Stimulated activated CD8-positive, alpha-beta memory T cell treated with anti-CD3 and anti-CD28 coated beads, Interleukin-15, amount 100 ng/mL, for 1 hour (primary cell): ENCODE results near the gene LPP.

ENCODE experiments used
- DNase-seq: peaks from one replicate; pipeline ENCODE4 v3.0.0-alpha.2; 2020; ENCODE audit warnings: low read depth

Gene LPP

DNA sequence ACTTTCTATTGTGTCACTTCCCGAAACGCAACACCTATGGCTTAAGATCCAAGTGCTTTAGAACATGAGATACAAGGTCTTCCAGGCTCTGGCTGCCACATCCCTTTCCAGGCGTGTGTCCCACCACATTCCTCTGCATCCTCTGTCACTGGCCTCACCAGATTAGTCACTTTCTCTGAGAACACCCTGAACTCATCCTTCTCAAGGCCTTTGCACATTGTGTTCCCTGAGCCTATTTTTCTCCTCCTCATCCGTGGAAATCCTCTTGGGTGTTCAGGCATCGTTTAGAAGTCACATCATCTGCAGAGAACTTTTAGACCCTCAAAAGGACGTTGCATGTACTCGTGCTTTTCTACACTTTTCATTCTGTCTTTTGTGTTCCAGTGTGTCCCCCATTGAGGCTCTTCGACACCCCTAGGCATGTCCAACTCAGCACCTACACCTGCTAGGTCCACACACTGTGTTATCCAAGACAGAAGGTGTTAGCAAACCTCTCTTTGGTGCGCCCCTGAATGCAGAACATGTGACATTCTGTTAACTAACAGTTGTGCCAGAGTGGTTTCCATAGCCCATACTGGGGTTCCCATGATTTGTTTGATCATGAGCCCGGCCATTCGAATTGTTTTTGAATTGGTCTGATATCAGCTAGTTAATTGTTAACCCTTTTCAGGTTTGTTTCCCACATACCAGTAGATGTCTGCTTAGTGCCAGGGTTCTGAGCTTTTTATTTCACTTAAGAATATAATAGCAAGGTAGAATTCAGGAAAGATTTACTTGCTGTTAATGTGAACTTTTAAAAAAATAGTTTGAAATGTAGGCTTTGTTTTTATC is 67.2 kb downstream of the LPP start:
- no peak for DNase-seq

DNA sequence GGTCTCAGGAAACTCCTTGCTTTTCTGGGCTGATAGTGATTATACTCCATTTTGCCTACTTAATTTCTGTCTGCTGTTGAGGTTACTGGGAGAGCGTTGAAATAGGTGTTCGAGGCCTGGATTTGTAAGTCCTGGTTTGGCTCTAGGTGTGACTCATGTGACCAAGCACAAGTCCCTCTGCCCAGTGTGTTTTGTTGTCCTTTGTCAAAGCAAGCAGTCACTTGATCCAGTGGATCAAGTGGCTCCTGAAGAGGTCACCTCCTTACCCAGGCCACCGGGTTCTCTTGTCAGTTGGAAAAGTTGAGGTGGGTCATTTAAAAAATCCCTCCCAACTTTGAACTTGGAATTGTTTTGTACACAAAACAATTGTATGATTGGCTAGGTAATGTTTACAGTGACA is 70.0 kb downstream of the LPP start:
- DNase-seq = no peak

DNA sequence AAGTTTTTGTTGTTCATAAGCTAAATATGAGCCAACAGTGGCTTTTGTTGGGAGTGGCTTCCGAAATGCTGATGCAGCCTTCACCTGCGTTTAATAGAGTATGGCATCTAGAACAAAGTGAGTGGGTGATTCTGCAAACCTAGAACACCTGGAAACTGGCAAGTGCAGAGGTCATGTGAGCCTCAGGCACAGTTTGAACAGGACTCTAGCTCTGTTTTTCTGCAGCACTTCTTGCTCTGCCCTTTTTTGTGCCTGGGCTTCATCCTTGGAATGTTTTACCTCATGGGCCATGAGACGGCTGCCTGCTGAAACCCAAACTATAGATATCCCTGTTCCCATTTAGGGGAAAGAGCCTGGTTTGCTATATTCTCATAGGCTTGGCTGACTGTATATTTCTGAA is 73.5 kb downstream of the LPP start:
- no peak for DNase-seq

DNA sequence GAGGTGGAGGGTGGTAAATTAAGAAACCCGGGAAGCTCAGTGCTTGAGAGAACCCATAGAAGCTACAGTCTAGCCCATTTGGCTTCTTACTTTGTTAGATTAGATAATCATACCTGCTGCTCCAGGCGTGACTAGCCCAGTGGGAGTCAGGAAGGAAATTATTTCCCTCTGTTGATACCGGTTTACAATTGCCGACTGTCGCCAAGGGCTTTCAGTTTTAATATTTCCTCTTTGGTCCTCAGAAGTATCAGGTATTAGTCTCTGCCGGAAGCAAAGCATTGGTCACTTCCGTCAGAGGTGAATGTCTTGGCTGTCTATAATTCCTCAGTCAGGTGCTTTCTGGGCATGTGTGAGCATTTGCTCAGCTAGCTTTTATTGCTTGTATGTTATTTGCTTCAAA is 75.2 kb downstream of the LPP start:
- no peak for DNase-seq

DNA sequence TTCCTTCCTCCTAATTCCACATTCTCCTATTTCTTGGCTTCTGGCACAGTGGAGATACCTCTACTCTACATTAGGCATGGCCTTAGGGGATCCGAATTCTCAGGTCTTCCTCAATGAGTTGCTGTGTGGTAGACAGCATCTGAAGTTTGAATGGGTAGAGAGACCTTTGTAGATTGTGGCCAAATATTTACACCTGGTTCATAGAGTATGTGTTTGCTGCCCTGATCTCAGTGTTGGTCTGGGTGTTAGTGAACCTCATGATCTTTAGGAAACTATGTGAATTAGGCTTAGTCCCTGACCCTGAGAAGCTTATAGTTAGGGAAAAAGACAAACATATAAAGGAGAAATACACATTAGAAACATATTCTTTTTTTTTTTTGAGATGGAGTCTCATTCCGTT is 75.8 kb downstream of the LPP start:
- no peak for DNase-seq

DNA sequence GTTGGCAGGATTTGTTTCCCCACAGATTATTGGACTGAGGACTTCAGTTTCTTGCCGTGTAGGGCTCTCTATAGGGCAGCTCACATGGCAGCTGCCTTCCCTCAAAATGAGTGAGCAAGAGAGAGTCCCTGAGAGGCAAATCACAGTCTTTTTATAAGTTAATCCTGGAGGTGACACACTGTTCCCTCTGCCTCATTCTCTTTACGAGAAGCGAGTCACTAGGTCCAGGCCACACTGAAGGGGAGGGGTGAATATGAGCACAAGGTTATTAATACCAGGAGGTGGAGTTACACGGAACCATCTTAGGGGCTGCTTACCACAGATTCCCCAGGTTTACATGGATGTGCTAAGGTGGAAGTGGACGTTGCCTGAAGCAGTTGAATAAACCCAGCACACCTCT is 77.0 kb downstream of the LPP start:
- DNase-seq = no peak

DNA sequence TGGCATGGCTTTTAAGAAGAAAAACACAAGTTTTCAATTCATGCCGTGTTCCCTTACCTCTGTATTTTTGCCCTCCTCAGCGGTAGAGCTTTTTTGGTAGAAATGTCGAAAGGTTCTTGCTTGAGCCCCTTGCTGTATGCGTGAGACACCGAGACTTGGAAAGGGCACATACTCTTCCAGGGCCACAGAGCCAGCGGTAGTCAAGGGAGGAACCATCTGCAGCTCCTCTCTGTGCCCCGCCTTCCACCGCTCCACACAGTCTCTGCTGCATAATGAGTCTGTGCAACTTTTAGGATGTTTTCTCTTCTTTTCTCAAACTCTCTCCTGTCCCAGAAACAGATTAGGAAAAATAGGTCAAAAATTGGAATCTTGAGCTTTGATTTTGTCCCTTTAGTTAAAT is 77.5 kb downstream of the LPP start:
- no peak for DNase-seq

DNA sequence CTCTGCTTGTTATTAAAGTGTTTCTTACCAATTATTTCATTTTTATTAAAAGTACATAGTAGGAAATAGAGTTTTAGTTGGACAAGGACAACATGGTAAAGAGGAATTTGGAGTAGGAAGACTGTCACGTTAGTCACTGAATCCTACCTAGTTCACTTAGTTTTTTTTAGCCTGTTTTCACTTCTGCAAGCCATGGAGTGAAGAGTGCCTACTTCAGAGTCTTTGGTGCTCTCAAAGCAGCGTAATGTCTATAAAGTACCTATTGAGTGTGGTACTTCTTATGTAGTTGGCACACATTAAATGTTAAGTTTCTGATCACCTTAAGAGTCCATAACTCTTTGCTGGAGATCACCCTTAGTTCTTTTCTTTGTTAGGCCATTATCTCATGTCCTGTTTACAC is 78.7 kb downstream of the LPP start:
- DNase-seq = no peak

DNA sequence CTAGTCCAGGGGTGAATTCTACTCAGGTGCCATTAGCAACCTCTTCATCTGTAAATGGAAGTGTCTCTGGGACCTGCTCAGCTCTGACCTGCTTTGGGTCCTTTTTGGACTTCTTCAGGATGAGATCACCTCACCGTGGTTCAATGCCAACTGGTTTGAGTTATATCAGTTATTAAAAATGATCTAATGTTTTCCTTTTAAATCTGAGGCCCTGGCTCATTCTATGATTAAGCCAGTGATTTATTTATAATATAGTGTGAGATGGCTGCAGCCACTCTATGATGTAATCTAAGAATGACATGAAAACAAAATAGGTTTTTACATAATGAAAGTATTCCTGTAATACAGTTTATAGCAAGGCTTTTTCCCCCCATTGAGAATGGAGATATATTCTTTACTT is 79.4 kb downstream of the LPP start:
- no peak for DNase-seq

DNA sequence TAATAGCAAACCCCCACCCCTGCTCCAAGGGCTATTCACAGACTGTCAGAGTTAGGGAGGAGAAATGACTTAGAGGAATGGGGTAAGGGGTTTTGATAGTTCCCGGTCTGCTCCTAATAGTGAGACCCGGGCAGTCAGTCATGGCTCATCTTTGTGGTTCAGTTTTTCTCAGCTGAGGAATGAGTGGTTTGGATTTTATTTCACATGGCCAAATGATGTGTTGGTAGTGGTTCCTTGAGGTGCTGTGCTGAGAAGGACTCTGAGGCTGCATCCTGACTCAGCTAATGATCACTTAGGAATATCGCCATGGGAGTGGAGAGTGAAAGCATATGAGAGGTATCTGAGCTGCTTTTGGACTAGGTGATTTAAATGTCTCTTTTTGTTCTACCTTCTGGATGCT is 80.2 kb downstream of the LPP start:
- DNase-seq = no peak

DNA sequence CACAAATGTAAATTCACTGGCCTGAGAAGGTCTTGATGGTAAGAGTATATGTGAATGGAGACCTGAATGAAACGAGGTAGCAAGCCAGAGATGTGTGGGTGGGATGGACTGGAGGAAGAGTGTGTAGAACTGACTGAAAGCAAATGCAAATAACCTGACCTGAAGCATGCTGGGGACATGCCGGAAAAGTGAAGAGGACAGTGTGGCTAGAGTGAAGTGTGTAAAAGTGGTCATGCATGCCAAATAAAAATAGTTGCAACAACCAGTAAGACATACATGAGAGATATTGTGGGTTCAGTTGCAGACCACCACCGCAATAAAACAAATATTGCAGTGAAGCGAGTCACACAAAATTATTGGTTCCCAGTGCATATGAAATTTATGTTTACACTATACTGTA is 82.3 kb downstream of the LPP start:
- DNase-seq = no peak

DNA sequence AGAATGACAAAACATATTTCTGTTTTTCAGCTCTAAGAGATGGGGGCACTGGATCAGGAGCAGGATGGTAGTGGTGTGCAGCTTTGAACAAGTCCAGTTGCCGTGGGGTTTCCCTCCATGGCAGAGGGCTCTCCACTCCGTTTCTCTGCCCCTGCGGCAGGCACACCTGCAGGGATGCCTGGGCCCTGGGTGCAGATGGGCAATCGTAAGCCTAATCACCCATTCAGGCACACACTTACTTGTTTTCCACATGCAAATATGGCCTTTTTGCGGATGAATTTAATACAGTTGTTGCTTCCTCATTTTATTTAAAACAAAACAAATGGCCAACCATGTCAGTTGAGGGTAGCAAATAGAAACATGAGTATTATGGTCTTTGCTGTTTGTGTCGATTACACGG is 85.1 kb downstream of the LPP start:
- DNase-seq = no peak

DNA sequence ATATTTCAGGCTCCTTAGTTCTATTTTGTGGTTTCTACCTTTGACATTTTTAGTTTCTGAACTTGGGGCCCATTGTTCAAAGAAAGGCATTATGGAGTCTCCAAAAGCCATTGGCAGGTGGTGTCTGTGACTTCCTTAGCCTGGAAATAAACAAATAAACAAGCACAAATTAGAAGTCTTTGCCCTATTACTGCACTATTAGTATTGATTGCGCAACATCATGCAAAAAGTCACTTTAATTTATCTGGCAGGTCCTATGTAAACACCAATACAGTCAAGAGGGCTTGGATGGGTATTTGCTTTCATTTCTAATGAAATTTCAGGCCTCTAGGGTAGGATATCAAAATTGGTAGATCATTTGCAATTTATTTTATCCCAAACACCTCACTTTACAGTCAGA is 85.6 kb downstream of the LPP start:
- DNase-seq = no peak

DNA sequence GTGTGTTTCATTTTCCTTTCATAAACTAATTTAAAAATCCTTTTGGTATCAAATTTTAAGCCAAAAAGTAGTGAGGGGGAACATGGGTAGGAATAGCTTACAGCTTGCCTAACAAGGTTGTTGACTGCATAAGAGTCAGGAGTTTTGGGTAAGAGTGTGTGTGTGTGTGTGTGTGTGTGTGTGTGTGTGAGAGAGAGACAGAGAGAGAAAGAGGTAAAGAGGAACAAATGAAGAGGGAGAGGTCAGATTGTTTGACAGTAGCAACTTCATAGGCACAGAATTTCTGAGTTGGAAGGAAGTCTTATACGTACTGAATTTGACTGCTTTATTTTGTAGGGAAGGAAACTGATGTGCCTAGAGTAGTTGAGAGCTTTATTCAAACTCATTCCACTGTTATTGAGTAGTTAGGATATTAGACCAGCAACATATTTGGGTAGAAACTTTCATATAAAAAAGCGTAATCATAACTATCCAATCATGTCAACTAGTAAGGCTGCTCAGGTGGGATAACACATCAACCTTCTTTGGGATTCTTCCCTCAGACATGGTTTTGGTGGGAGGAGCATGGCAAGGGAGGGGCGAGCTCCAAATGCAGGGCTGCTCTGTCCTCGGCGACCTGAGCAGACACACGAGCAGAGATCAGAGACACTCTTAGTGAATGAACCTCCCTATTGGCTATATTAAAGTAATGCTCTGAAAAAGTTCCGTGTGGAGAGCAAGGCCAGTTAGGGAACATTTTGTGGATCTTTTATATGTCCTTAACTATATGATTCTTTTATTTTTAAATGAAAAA is 86.4 kb downstream of the LPP start:
- DNase-seq = no peak

DNA sequence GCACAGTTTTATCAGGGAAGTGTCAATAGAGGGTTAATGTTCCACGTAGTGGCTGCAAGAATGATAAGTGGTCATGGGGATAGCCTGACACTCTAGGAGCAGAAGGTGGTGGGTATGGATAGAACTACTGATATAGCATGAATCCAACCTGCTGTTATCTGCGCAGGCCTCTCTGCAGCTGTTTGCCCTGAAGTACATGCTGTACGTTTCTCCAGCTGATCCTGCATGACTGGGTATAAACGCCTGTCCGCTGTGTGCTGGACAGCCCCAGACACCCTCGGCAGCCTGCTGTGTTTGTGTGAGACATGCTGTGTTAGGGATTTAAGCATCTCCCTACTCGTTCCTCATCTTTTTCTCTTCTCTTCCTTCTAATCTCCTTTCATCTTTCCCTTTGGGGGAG is 87.1 kb downstream of the LPP start:
- no peak for DNase-seq

DNA sequence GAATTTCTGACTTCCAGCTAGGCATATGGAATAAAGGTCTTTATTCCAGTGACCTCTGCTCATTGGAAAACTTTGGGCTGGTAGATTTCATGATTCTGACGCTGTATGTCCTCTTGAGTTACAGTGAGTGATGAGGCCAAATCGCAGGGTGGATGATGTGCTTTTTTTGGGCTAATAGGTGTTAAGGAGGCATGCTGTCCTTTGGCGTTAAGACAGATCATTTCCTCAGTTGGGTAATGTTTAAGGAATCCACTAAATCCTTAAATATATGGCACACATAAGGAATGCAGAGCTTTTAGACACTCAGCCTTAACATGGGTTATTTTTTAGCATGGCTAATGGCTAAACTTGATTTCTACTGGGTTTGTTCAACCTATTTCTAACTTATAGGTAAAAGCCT is 87.9 kb downstream of the LPP start:
- no peak for DNase-seq

DNA sequence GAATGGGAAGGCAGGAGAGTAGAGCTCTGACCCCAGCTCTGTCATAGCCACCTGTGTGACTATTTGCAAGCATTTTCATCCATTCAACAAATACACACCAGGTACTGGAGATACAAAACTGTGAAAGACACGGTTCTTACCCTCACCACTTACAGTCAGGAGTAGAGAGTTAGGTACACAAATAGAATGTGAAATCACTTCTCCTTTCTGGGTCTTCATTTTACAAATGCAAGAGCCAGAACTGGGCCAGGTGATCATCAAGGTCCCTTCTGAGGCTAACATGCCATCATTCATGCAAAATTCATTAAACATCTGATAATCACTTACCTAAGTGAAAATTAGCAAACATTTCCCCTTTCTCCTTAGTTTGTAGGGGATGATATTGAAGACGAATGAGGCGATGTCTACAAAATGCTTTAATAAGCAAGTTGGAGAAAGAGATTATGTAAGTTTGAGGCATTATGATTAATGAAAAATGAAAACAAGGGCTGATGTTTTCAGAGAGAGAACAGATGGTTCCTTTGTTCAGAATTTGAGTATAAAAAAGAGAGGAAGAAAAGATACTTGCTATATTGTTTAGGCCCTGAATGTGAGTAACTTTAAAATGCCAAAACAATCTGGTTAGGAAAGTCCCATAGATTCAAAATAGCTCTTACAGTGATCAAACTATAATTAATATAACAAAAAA is 88.6 kb downstream of the LPP start:
- DNase-seq = no peak

DNA sequence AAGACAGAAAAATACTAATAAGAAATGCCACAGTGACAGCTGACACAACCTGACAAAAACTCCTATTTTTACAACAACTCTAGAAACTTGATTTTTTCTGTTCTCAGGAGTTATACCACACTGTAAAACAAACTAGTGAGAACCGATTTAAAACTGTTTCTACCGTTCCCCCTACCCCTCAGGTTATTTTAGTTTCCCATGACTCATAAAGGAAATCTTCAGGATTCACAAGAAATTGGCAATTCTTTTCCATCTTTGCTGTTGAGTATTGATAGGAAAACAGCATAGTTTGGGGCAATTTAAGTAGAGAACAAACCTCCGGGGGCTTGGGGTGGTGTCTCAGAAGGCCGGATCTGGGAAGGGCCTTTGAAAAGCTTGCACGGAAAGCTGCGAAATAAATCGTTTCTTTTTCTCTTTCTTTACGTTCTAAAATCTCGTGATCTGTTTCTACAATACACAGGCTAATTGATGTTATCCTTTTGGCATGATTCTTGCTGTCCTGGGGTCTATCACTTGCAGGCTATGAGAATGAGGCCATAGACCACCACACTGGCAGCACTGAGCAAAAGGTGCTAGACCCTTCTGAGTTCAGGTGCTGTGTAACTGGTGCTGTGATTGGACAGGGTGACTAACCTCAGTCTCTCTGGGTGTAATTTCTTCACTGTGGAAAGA is 89.3 kb downstream of the LPP start:
- no peak for DNase-seq

DNA sequence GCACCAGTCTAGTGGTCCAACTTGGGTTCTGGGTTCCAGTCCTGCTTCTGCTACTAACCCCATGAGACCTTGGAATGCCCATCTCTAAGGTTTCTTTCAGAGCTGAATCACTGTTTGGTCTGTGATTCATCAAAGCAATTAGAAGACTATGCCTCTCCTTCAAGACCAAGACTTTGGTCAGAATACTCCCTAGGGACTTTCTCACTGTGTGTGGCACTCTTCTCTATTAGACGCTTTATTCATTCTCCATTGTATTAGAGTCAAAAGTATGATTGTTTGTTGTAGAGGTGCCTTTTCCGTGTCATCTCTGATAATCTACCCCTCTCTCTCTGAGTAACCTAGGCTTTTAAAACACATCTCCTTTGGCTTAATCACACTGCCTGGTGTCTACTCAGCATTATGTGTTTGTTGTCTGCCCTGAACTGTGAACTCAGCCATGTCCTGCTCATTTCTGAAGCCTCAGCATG is 90.5 kb downstream of the LPP start:
- no peak for DNase-seq

DNA sequence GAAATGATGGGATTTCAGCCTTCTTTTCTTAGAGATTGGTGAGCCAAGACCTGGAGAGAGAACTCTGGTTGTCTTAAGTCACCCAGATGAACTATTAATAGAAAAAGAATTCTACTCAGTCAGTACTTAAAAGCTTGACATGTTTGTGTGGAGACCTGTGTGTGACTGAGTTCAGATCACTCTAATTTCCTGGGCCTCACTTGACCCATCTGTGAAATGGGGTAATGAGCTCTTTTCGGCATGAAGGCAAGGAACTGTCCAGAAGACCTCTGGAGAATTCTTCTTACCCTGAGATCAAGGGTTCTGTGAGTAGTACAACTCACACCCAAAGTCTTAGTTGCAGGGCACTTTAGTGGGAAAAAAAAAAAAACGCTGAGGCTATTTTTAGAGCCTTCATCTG is 92.9 kb downstream of the LPP start:
- DNase-seq = no peak

DNA sequence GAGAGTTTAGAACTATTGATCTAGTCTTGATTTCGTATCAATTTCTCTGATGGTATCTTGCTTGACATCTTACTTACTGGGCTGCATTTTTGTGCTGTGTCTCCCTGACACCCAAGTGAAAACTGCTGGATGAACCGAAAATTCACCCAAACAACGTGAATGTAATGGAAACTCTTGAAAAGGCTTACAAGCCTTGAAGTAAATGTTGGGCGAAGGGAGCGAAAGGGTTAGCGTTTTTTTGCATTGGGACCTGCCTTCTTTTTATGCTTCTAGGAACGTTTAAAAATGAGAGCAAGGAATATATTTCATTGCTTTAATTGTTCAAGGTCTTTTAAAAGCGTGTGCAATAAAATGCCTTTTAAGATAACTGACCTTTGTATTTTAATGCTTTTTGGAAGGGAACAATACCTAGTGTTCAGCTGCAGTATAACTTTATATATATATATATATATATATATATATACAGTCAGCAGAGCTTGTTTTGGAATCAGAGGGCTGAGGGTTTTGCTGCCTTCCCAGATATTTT is 94.1 kb downstream of the LPP start:
- DNase-seq = no peak

DNA sequence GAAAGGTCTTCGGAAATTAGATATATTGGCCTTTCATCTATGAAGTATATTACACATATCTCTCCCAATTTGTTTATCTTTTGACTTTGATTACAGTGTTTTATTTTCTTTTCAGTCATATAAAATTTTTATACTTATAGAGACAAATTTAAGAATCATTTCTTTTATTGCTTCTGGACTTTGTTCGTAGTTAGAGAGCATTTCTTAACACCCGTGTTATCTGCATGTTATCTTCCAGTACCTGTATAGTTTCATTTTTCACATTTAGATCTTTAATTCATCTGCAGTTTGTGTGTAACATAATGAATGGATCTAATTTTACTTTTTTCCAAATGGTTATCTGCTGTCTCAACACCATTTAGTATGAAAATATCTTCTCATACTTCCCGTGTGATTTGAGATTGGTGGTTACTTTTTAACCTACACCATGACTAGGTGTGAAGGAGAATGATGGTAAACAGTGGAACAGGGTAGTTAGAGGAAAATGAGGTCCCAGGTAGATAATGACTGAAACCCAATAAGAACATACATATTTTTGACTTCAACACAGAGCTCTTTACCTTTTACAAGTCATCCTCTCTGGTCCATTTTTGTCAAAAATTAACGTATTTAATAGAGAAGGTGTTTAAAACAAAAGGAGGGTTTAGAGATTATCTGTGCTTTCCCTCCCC is 99.3 kb downstream of the LPP start:
- DNase-seq = no peak
